Left colon (tissue), 2 donors: ENCODE data around the gene ATP6V1F. TPM values are rescaled to one million over a fixed set of nuclear protein-coding genes. Genes with fewer than 3 reads are reported as not detected.

Experiments used
- total RNA-seq, 2 donors: library from RNA; stranded (reverse); fragmentation: NEBNext Ultra II Directional; extraction: Animal tissue kit (Norgen Biotek cat#: 25700); gene quantifications; one replicate each; pipeline ENCODE4 v1.2.1, GENCODE V29; 2021
- donor health status: DM: no; HTN: no; CAD: no.
- donor health status: DM: yes; HTN: yes; CAD: no.

The ATP6V1F gene
- total RNA-seq, 2 donors from 2014 or later = 65.8 to 78.5 TPM

Other genes with a start within 250 kb of the ATP6V1F start
- 1 to 10 TPM in 1 of 2 donors, under 1 TPM in 1; 0.81 to 1.6 TPM for gene GARIN1A, start 190.6 kb upstream of the ATP6V1F start, total RNA-seq
- gene CALU, start 123.5 kb upstream of the ATP6V1F start, total RNA-seq = 10 to 100 TPM; 36.3 to 42.6 TPM
- not detected for gene OPN1SW, start 87.1 kb upstream of the ATP6V1F start, total RNA-seq
- gene CCDC136, start 70.9 kb upstream of the ATP6V1F start, total RNA-seq = 1 to 10 TPM; 1.5 to 5.6 TPM
- gene FLNC, start 32.5 kb upstream of the ATP6V1F start, total RNA-seq = 10 to 100 TPM in 1 of 2 donors, 1 to 10 TPM in 1; 2.4 to 41.4 TPM
- 1 to 10 TPM in 1 of 2 donors, under 1 TPM in 1; 0.81 to 1.6 TPM for gene KCP, start 47.9 kb downstream of the ATP6V1F start, total RNA-seq
- gene IRF5, start 75.1 kb downstream of the ATP6V1F start, total RNA-seq = 1 to 10 TPM; 6.6 to 8.5 TPM
- 10 to 100 TPM; 35.2 to 36.4 TPM for gene TNPO3, start 192.3 kb downstream of the ATP6V1F start, total RNA-seq